Umbilical cord (tissue), 2 donors: ENCODE data around the gene RNF144A. TPM values are rescaled to one million over a fixed set of nuclear protein-coding genes. Genes with fewer than 3 reads are reported as not detected.

Experiments
- DNase-seq: peaks from one replicate; pipeline ENCODE4 v3.0.0-alpha.2; 2015; ENCODE audit warnings: low spot score
- total RNA-seq: library from RNA; depleted of rRNA; stranded (reverse); fragments of >200 nt; gene quantifications from one replicate; pipeline ENCODE4 v1.2.3, GENCODE V29; 2014; ENCODE audit warnings: low replicate concordance; ENCODE audit not compliant: insufficient read depth

Gene RNF144A
- total RNA-seq, 1 donor from 2014 or later: 5.8 TPM

GRCh38 chr2:7083580-7084509 lies 166.6 kb downstream of the RNF144A start:
- DNase-seq: no peak

GRCh38 chr2:7084601-7085000 lies 167.4 kb downstream of the RNF144A start:
- DNase-seq: no peak

- DNase-seq: no peak
Observed at GRCh38 chr2:7089284-7089683, 172.1 kb downstream of the RNF144A start.

- no peak for DNase-seq
Observed at GRCh38 chr2:7089898-7090510, 172.8 kb downstream of the RNF144A start.

GRCh38 chr2:7093376-7093775 lies 176.2 kb downstream of the RNF144A start:
- DNase-seq: no peak

Other genes with a start within 250 kb of the RNF144A start
- gene CMPK2, start 51.5 kb upstream of the RNF144A start, total RNA-seq: 15.6 TPM
- 36.4 TPM for gene RSAD2, start 39.6 kb upstream of the RNF144A start, total RNA-seq